Measurements from ENCODE around the gene KLRC4. TPM values are rescaled to one million over a fixed set of nuclear protein-coding genes. Genes with fewer than 3 reads are reported as not detected.
"Not testable (repeated sequence)": the region's sequence is repeated elsewhere in the genome, so short reads cannot be mapped to it uniquely, and the experiment has no call there.

KLRC4 gene
- under 1 TPM in 1 of 2 donors, not detected in 1; 0.46 TPM for total RNA-seq
- long read RNA-seq, partial matches to known transcripts: 0 of 1 reads
- long read RNA-seq, other reads (novel, unspliced or antisense): 1 of 1 reads

DNA sequence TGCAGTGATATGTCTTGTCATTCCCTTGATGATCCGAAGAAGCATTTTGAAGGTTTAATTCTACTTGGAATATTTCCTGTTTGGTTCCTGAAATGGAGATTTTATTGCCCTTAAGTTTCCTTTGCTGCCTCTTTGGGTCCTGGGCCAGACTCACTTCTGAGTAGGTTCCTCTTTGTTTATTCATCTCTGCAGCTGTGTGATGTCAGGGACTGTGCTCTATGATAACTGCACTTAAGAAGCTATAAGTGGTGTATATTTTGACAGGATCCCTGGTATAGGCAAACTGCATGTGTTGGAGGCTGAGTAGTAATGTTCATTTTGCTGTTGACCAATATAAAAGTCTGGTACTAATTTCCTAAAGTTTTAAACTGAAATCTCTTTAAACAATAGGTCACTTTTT, at the start of gene KLRC4:
TSS of gene KLRC4 (minus strand) at position 366 of the 400 bp plus-strand sequence. CDS start at position 184, 182 bp downstream.
- ATAC-seq (peak; percentile 65), DNase-seq (no peak)
- intact Hi-C loops (cut with DNase I, micrococcal nuclease): no loop called here

DNA sequence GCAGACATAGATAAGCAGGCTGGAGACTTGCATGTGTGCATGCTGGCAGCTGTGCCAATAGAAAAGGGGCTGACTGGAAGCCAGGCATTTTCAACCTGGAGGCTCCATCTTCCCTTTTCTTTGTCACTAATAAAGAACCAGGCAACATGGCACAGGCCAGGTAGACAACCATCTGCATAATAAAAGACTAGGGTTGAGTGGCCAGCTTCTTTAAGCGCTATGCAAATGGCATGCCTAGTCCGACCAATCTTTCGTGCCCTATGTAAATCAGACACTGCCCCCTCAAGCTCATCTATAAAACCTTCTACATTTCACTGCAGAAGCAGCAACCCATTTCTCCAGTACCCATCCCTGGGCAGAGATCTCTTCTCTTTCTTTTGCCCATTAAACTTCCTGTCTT, 48.2 kb upstream of the KLRC4 start:
- intact Hi-C loops (cut with DNase I, micrococcal nuclease): no loop called here
- ATAC-seq (no peak), DNase-seq (no peak)

GRCh38 chr12:10456856-10457255, 47.3 kb upstream of the KLRC4 start:
- DNase-seq (no peak), ATAC-seq (no peak)
- intact Hi-C loops (cut with DNase I, micrococcal nuclease): no loop called here

GRCh38 chr12:10455766-10456165, 46.2 kb upstream of the KLRC4 start:
- no peak for DNase-seq
- intact Hi-C loops (cut with DNase I, micrococcal nuclease): no loop called here
- no peak for ATAC-seq

- ATAC-seq: no peak
- intact Hi-C loops (cut with DNase I, micrococcal nuclease): no loop called here
Observed at GRCh38 chr12:10454531-10454930, 45.0 kb upstream of the KLRC4 start.

DNA sequence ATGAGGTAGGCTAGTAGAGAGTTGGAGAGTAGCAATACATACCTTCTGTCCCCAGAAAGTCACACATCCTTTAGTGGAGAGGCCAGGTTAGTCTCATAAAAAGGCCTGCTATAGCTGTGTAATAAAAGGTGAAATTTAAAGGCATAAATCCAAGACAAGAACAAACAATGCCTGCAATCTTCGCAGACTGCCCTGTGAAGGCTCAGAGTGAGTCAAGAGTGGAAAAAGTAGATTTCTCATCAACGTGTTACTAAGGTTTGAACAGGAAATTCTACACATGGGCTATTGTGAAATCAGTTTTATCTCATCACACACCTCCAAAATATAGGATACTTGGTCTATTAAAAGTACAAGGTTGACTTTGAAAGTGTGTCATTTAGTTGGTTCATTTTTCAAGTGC, 43.6 kb upstream of the KLRC4 start, which contains the start of gene KLRC1:
TSS of gene KLRC1 (minus strand) at position 222 of the 400 bp plus-strand sequence. CDS start 2,221 bp downstream, outside the sequence.
- DNase-seq: no peak
- peak; percentile 98 for ATAC-seq
- intact Hi-C loops (cut with DNase I, micrococcal nuclease): no loop called here

More at GRCh38 chr12:10454531-10454930, 45.0 kb upstream of the KLRC4 start:
- DNase-seq: no peak

GRCh38 chr12:10448236-10448635, 38.7 kb upstream of the KLRC4 start:
- DNase-seq (no peak), ATAC-seq (no peak)
- intact Hi-C loops (cut with DNase I, micrococcal nuclease): no loop called here

- ATAC-seq; DNase-seq; intact Hi-C loops (cut with DNase I, micrococcal nuclease): not testable (repeated sequence)
Observed at GRCh38 chr12:10446052-10446451, 36.5 kb upstream of the KLRC4 start.

DNA sequence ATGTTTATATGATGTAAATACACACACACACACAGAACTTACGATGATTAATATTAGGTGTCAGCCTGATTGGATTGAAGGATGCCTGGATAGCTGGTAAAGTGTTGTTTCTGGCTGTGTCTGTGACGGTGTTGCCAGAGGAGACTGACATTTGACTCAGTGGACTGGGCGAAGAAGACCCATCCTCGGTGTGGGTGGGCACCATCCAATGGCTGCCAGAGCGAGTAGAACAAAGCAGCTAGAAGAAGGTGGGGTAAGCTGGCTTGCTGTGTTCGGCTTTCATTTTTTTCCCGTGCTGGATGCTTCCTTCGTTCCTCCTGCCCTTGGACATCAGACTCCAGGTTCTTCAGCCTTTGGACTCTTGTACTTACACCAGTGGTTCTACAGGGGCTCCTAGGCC, 31.6 kb upstream of the KLRC4 start:
- ATAC-seq; intact Hi-C loops (cut with DNase I, micrococcal nuclease); DNase-seq: not testable (repeated sequence)

DNA sequence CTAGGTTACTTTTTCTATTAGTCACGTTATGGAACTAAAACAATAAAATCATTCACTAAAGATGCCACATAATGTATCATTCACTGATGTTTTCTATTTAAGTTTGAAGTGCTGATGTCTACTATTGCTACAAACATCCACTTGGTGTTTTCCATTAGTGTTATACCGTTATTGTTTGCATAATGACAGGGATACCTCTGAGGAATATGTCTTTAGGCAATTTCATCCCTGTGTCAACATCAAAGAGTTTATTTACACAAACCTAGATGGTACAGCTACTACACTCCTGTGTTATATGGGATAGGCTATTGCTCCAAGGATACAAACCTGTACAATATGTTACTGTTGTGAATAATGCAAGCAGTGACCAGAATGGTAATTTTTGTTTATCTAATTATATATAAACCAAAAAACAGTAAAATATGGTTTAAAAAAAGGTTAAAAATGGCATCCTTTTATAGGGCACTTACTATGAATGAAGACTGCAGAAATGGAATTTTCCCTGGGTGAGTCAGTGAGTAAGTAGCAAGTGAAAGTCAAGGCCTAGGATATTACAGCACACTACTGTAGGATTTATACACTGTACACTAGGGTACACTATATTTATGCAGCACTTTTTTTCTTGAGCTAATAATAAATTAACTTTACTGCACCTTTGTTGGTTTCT, 30.2 kb upstream of the KLRC4 start:
- intact Hi-C loops (cut with DNase I, micrococcal nuclease); DNase-seq: not testable (repeated sequence)
- peak; percentile 59 for ATAC-seq

DNA sequence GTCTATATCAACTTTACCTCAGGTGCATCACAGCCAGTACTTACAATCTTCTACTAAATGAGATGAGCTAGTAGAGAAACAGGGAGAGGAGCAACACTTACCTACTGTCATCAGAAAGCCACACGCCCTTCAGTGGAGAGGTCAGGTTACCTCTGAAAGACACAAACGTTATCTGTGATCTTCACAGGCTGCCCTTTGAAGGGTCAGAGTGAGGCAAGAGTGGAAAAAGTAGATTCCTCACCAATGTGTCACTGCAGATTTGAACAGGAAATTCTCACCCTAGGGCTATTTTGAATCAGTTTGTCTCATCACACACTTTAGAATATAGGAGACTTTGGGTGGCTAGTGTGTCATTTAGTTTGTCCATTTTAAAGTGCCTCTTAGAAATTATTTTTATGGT, 28.0 kb upstream of the KLRC4 start:
- ATAC-seq; DNase-seq; intact Hi-C loops (cut with DNase I, micrococcal nuclease): not testable (repeated sequence)

DNA sequence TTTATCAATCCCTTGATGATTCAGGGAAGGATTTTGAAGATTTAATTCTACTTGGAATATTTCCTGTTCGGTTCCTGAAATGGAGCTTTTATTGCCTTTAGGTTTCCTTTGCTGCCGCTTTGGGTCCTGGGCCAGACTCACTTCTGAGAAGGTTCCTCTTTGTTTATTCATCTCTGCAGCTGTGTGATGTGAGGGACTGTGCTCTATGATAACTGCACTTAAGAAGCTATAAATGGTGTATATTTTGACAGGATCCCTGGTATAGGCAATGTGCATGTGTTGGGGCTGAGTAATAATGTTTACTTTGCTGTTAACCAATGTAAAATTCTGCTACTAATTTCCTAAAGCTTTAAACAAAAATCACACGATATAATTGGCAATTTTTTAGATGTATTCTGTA, 26.3 kb upstream of the KLRC4 start, which contains the start of gene KLRC2:
TSS of gene KLRC2 (minus strand) at position 195 of the 400 bp plus-strand sequence. CDS start at position 171, 24 bp downstream.
- DNase-seq (peak; percentile 23 to 41), ATAC-seq (peak; percentile 85)
- intact Hi-C loops (cut with DNase I, micrococcal nuclease): not testable (repeated sequence)

DNA sequence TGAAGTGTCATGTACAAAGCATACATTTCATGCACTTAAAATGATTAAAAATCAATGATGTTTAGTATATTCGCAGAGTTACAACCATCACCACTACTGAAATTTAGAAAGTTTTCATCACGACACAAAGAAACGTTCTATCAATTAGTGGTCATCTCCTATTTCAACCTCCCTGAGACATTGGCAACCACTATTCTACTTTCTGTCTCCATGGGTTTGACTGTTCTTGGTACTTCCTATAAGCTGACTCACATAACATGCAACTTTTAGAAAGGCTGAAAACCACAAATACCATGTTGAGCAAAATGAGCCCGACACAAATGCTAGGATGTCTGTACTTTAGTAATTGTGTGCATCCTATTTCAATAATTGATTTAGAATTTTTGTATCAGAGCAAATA, 21.1 kb upstream of the KLRC4 start:
- intact Hi-C loops (cut with DNase I, micrococcal nuclease); DNase-seq; ATAC-seq: not testable (repeated sequence)

- DNase-seq; ATAC-seq; intact Hi-C loops (cut with DNase I, micrococcal nuclease): not testable (repeated sequence)
Observed at GRCh38 chr12:10425938-10426337, 16.4 kb upstream of the KLRC4 start.

DNA sequence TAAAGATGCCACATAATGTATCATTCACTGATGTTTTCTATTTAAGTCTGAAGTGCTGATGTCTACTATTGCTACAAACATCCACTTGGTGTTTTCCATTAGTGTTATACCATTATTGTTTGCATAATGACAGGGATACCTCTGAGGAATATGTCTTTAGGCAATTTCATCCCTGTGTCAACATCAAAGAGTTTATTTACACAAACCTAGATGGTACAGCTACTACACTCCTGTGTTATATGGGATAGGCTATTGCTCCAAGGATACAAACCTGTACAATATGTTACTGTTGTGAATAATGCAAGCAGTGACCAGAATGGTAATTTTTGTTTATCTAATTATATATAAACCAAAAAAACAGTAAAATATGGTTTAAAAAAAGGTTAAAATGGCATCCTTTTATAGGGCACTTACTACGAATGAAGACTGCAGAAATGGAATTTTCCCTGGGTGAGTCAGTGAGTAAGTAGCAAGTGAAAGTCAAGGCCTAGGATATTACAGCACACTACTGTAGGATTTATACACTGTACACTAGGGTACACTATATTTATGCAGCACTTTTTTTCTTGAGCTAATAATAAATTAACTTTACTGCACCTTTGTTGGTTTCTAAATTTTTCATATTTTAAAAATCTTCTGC, 14.8 kb upstream of the KLRC4 start:
- DNase-seq; intact Hi-C loops (cut with DNase I, micrococcal nuclease): not testable (repeated sequence)
- peak; percentile 51 for ATAC-seq

GRCh38 chr12:10422159-10422558, 12.6 kb upstream of the KLRC4 start:
- ATAC-seq; DNase-seq; intact Hi-C loops (cut with DNase I, micrococcal nuclease): not testable (repeated sequence)

DNA sequence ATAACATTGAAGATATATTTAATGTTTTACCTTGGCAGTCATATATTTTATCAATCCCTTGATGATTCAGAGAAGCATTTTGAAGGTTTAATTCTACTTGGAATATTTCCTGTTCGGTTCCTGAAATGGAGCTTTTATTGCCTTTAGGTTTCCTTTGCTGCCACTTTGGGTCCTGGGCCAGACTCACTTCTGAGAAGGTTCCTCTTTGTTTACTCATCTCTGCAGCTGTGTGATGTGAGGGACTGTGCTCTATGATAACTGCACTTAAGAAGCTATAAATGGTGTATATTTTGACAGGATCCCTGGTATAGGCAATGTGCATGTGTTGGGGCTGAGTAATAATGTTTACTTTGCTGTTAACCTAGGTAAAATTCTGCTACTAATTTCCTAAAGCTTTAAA, 10.8 kb upstream of the KLRC4 start, which contains the start of gene KLRC3:
TSS of gene KLRC3 (minus strand) at position 262 of the 400 bp plus-strand sequence. CDS start at position 217, 45 bp downstream.
- peak; percentile 67 for ATAC-seq
- DNase-seq; intact Hi-C loops (cut with DNase I, micrococcal nuclease): not testable (repeated sequence)

- intact Hi-C loops (cut with DNase I, micrococcal nuclease): no loop called here
- no peak for ATAC-seq
Observed at GRCh38 chr12:10408842-10409241, 715 bp downstream of the KLRC4 start.

GRCh38 chr12:10406725-10407124, 2.8 kb downstream of the KLRC4 start:
- ATAC-seq (no peak), DNase-seq (peak; percentile 14 to 34)
- intact Hi-C loops (cut with DNase I, micrococcal nuclease): no loop called here

More at GRCh38 chr12:10408842-10409241, 715 bp downstream of the KLRC4 start:
- DNase-seq: no peak

- DNase-seq (no peak), ATAC-seq (no peak)
- intact Hi-C loops (cut with DNase I, micrococcal nuclease): no loop called here
Observed at GRCh38 chr12:10405294-10405693, 4.3 kb downstream of the KLRC4 start.
